Kidney (tissue), 14 donors: ENCODE measurements around the gene PRMT9. TPM values are rescaled to one million over a fixed set of nuclear protein-coding genes. Genes with fewer than 3 reads are reported as not detected.
A peak's percentile ranks its signal among the peaks of the same experiment; 100 is the strongest.

Experiments
- DNase-seq, 5 donors: peaks; one replicate each; pipeline ENCODE4 v3.0.0-alpha.2; 2013 to 2020
- FAIRE-seq: peaks from 2 replicates; lab custom pipeline; 2012; peaks lifted over from hg19 to GRCh38; lab: Jason Lieb, UNC
- H3K27ac ChIP-seq, 2 donors: one replicate each; pipeline ENCODE4 v1.7.0; 2013; ENCODE audit warnings: low read depth in 2 of 2, low read length in 2 of 2, inconsistent platforms in 1 of 2
- H3K27me3 ChIP-seq: one replicate; pipeline ENCODE4 v1.7.1; 2013; ENCODE audit warnings: low read length, inconsistent platforms; ENCODE audit not compliant: control insufficient read depth, insufficient read depth
- H3K36me3 ChIP-seq, 3 donors: one replicate each; pipeline versions ENCODE4 v1.7.0 to v1.7.1; 2013; ENCODE audit warnings: low read length in 3 of 3, control low read depth in 1 of 3, inconsistent platforms in 1 of 3; ENCODE audit not compliant: insufficient read depth in 3 of 3, control insufficient read depth in 2 of 3
- H3K4me1 ChIP-seq, 3 donors: one replicate each; pipeline versions ENCODE4 v1.7.0 to v1.7.1; 2013; ENCODE audit warnings: low read length in 3 of 3, inconsistent platforms in 1 of 3, low read depth in 1 of 3; ENCODE audit not compliant: control insufficient read depth in 2 of 3, insufficient read depth in 2 of 3
- H3K4me3 ChIP-seq, 3 donors: one replicate each; pipeline versions ENCODE4 v1.7.0 to v1.8.1; 2013; ENCODE audit warnings: low read length in 3 of 3, control low read depth in 1 of 3, inconsistent platforms in 1 of 3
- H3K9ac ChIP-seq, 3 donors: one replicate each; pipeline versions ENCODE4 v1.7.0 to v1.7.1; 2013; ENCODE audit warnings: low read length in 3 of 3, control low read depth in 1 of 3, inconsistent platforms in 1 of 3
- H3K9me3 ChIP-seq, 3 donors: one replicate each; pipeline versions ENCODE4 v1.7.0 to v1.7.1; 2013; ENCODE audit warnings: low read length in 3 of 3, control low read depth in 1 of 3, inconsistent platforms in 1 of 3; ENCODE audit not compliant: control insufficient read depth in 2 of 3, insufficient read depth in 1 of 3
- CTCF ChIP-seq: IDR thresholded peaks from 3 replicates; pipeline ENCODE4 v1.5.1; 2012; ENCODE audit warnings: mild to moderate bottlenecking, moderate library complexity, borderline replicate concordance; ENCODE audit not compliant: insufficient read depth; ENCODE audit errors: extremely low read depth
- intact Hi-C: fragments of 100-400 bp; cut with DNase I; formaldehyde crosslinking; loops from one replicate; pipeline ENCODE4 v1.11.1; 2022
- polyA plus RNA-seq: library from polyadenylated mRNA; stranded (reverse); fragments of 350-450 nt; fragmentation: Illumina TruSeq; extraction: RNeasy Lipid Tissue Mini Kit (QIAGEN cat#74804); gene quantifications from one replicate; pipeline ENCODE4 v1.2.3, GENCODE V29; 2014; ENCODE audit warnings: low read depth, low replicate concordance; ENCODE audit not compliant: insufficient read depth
- total RNA-seq: library from RNA; stranded (reverse); fragmentation: NEBNext Ultra II Directional; extraction: Animal tissue kit (Norgen Biotek cat#: 25700); gene quantifications from one replicate; pipeline ENCODE4 v1.2.1, GENCODE V29; 2021
- donor health status: control.
- donor health status: control.
- donor health status: control.
- donor health status: control.
- donor health status: control.
- donor health status: DM: yes; HTN: yes; CAD: no.
- donor health status: Normal renal cell carcinoma (clear cell type).

PRMT9 gene
- total and polyA plus RNA-seq, 2 donors from 2014 or later: 7.6 to 11.7 TPM

- H3K4me1 ChIP-seq: peaks cover 0 to 9% (median 6%) of the 10 kb centered on the region in 3 donors
- FAIRE-seq (peak; percentile 97), DNase-seq (peak; percentile 98 to 99 (median 99))
- TF ChIP-seq CTCF: no peak
- peak within 1 kb of the TSS; percentile 74 to 89 (median 76) for H3K9ac ChIP-seq
- intact Hi-C loops: no loop called here
- peaks cover 0 to 5% (median 3%) of the 10 kb centered on the region in 3 donors for H3K36me3 ChIP-seq
- no peaks in the 10 kb centered on the region for H3K27me3 ChIP-seq
- no peaks in the 10 kb centered on the region for H3K9me3 ChIP-seq
- peak within 1 kb of the TSS; percentile 81 to 94 for H3K27ac ChIP-seq
- peak within 1 kb of the TSS; percentile 90 to 92 (median 91) for H3K4me3 ChIP-seq
Measured at GRCh38 chr4:147617173-147617840, 66.7 kb downstream of the PRMT9 start, which contains the start of gene TMEM184C. Gene TMEM184C (plus strand): TSS chr4:147617397. CDS start chr4:147617957, 560 bp downstream.

DNA sequence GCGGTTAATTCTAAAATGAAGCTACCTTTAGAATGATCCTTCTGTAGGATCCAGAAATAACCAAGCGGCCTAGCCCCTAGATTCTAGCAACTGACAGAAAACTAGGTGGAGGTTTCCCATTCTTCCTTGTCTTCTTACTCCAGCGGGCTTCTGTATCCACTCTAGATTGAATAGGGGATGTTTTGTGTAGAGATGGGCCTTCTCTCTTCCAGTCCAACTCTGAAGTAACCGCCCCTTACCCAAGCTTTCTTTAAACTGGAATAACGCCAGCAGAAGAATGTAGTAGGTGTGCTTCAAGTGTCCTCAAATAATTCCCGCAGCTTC, 67.2 kb downstream of the PRMT9 start:
- peak overlapping the region in 2 of 3 donors; percentile 55 to 76 for H3K9ac ChIP-seq
- peaks cover 0 to 9% (median 6%) of the 10 kb centered on the region in 3 donors for H3K4me1 ChIP-seq
- FAIRE-seq: no peak
- peak overlapping the region; percentile 90 to 92 (median 91) for H3K4me3 ChIP-seq
- intact Hi-C loops: no loop called here
- no peaks in the 10 kb centered on the region for H3K9me3 ChIP-seq
- peaks cover 0 to 5% (median 3%) of the 10 kb centered on the region in 3 donors for H3K36me3 ChIP-seq
- DNase-seq: no peak
- TF ChIP-seq CTCF: no peak
- no peaks in the 10 kb centered on the region for H3K27me3 ChIP-seq
- H3K27ac ChIP-seq: peak overlapping the region in 1 of 2 donors; percentile 81

DNA sequence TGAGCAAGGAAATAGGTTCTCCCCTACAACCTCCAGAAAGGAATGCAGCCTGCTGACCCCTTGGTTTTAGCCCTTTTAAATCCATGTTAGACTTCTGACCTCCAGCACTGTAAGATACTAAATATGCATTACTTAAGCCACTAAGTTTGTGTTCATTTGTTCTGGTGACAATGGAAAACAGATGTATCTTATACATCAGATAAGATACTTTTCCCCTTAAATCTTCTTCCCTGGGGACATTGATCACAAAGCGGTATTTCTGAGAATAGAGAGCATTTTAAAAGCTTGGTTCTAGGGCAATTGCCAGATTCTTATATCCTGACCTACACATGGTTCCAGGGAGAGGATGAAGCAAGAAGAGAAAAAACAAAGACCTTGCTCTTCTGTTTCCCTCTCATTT, 73.3 kb downstream of the PRMT9 start:
- Histone ChIP-seq H3K36me3 (no peaks in the 10 kb centered on the region), H3K27ac (no peak overlapping the region), H3K9me3 (no peaks in the 10 kb centered on the region), H3K9ac (no peak overlapping the region), H3K4me1 (no peaks in the 10 kb centered on the region), H3K4me3 (no peak overlapping the region), H3K27me3 (no peaks in the 10 kb centered on the region)
- TF ChIP-seq CTCF: no peak
- intact Hi-C loops: no loop called here
- no peak for DNase-seq
- no peak for FAIRE-seq
